Measurements from ENCODE around the gene CELF3.

The CELF3 gene

DNA sequence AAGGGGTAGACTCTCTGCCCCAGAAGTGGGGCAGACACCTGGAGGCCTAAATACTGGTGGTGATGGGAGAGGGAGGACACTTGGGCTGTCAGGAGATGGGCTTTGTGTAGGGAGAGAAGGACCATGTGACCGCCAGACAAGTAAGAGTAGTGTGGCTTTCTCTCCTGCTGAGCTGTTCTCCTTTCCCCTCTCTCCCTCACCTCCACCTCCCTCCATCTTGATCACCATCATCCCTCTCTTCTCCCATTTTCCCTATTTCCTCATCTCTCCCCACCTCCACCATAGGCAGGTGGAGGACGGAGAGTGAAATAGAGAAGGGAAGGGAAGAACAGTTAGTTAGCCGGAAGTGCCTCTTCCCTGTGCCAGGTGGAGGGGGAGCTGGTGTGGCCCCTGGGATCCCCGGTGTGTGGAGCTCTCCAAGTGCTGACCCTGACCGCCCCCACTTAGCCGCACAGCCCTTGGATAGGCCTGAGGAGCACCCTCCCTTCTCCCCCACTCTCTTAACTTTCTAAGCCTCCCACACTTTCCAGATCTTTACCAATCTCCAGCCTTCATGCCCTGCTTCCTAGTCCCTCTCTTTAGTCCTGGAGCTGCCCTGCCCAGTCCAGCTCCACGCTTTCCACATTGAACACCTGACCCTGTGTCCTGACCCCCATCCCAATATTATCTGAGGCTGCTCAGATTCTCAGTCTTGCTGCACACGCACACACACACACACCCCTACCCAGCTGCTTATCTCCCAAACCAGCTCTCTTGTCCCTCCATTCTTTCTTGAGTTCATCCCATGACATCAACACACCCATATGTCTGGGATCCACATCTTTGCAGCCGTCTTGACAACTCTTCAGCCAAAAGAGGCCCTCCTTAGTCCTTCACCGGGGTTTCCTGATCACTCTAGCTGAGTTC lies 1.5 kb downstream of the CELF3 start:
- no peak overlapping the region for H3K4me3 ChIP-seq
- DNase-seq (ENCODE audit: low spot score), result no peak
- TF ChIP-seq, protein P1, sequence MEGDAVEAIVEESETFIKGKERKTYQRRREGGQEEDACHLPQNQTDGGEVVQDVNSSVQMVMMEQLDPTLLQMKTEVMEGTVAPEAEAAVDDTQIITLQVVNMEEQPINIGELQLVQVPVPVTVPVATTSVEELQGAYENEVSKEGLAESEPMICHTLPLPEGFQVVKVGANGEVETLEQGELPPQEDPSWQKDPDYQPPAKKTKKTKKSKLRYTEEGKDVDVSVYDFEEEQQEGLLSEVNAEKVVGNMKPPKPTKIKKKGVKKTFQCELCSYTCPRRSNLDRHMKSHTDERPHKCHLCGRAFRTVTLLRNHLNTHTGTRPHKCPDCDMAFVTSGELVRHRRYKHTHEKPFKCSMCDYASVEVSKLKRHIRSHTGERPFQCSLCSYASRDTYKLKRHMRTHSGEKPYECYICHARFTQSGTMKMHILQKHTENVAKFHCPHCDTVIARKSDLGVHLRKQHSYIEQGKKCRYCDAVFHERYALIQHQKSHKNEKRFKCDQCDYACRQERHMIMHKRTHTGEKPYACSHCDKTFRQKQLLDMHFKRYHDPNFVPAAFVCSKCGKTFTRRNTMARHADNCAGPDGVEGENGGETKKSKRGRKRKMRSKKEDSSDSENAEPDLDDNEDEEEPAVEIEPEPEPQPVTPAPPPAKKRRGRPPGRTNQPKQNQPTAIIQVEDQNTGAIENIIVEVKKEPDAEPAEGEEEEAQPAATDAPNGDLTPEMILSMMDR (IDR thresholded peaks at IDR 0.05), result no peak
- no peak overlapping the region for H3K27ac ChIP-seq

DNA sequence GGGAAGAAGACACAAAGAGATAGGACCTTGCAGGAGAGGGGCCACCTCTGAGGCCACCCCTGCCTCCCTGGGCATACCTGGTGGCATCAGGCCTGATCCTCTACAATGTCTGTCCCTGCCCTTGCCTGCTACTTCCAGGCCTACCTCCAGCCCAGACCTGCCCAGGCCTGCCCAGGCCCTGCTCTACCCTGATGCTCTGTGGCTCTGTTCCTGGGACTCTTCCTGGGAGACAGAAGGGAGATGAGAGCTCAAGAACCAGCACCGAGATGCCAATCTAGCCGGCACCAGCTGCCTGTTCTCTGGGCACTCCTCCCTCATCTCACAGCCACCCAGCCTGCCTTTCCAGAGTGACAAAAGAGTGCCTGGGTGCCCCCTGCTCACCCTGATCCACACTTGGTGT lies 2.7 kb downstream of the CELF3 start:
- TF ChIP-seq, protein P1 (IDR thresholded peaks at IDR 0.05), result no peak
- Histone ChIP-seq H3K4me3 (no peak overlapping the region), H3K27ac (no peak overlapping the region)
- DNase-seq (ENCODE audit: low spot score), result no peak

DNA sequence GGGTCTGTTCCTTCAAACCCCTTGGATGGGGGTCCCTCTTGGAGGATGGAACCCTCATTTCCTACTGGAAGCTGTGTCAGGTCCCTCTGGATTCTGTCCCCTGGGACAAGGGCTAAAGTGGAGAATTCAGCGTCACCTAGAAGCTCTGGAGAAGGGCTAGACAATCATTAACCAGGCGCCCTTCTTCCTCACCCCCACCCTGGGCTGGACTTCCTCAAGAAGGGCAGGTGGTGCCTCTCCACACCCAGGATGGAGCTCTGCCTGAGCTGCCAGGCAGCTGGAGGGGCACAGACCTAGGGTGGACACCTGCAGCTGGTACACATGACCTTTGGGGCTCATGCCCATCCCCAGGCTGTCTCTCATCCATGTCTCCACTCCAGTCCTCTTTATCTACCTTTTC lies 3.6 kb downstream of the CELF3 start:
- TF ChIP-seq, protein P1 (IDR thresholded peaks at IDR 0.05), result no peak
- Histone ChIP-seq H3K27ac (no peak overlapping the region), H3K4me3 (no peak overlapping the region)
- no peak for DNase-seq (ENCODE audit: low spot score)

DNA sequence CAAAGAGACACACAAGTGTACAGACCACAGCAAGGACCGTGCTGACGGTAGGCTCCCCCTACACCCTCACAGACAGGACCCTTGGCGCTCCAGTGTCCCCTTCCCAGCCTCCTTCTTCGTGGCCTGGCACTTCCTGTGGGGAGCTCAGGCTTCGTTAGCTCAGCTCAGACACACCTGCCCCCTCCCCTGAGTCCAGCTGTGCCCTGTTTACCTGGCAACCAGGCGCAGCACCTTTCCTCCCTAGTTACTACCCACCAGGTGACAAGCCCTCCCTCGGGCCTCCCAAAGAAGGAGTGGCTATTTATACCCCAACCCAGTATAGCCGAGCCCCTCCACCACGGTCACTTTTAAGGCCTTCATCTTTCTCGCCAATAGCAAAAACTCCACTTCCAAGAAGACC lies 4.7 kb downstream of the CELF3 start:
- Histone ChIP-seq H3K4me3 (no peak overlapping the region), H3K27ac (no peak overlapping the region)
- DNase-seq (ENCODE audit: low spot score), result no peak
- TF ChIP-seq, protein P1 (IDR thresholded peaks at IDR 0.05), result no peak

DNA sequence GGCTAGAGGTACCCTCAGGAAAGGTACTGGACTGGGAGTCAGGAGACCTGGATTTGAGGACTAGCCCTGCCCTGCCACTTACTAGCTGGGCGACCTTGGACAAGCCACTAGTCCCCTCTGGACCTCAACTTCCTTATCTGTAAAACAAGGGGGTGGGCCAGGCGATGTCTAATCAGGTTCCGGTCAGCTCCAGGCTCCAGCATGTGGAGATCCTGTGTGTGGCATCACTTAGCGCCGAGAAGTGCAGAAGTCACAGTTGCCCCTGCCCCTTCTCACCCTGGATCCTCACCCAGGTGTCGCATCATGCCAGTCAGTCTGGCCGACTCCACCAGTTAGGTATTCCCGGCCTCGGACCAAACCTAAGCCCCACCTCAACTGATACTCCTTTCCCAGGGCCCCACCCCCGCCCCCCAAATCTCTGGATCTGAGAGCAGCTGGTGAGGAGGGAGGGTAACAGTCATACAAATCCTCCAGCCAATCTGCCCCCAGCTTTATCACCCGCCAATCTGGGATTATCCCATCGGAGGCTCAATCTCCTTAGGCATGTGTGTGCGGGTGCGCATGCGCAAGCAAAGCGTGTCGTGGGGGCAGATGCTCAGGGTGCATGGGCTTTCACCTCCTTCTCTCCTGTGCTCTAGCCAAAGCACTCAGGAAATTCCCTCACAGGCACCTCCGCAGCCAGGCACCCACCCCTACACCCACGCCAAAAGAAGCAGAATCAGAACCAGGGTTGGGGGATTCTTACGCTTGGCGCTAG lies 5.4 kb downstream of the CELF3 start:
- Histone ChIP-seq H3K4me3 (no peak overlapping the region), H3K27ac (no peak overlapping the region)
- DNase-seq (ENCODE audit: low spot score), result no peak
- TF ChIP-seq, protein P1 (IDR thresholded peaks at IDR 0.05), result no peak

DNA sequence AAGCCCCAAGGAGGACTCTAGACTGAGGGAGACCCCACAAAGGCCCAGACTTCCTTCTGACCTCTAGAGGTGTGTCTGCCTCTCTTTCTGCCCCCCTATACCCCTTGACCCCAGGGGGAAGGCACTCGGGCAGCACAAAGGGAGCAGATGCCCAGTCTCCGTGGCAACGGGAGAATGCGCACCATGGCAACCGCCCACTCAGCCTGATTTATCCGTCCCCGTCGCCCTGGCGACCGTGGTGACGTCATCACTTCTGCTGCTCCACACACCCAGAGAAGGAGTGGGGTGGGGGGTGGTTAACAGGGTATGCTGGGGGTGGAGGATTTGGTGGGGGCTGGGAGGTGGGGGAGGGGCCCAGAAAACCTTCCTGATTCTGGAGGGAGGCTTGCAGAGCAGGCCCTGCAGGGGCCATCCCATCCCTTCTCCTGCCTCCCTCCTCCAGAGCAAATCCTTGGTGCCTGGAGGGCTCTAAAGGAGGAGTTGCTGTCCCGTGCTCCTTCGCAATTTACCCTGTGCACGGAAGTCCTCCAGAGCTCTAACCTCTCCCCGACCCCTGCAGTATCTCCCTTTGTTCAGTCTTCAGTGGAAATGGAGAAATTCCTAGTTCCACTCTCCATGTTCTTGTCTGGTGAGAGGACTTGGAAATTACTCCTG lies 6.3 kb downstream of the CELF3 start:
- H3K4me3 ChIP-seq, result no peak overlapping the region
- no peak overlapping the region for H3K27ac ChIP-seq
- DNase-seq (ENCODE audit: low spot score), result no peak
- TF ChIP-seq, protein P1 (IDR thresholded peaks at IDR 0.05), result no peak

Data from coronary artery (tissue), 2 donors.